Amniotic epithelial cell (primary cell): ENCODE results near the gene GNG7.
"Not testable (repeated sequence)": the region's sequence is repeated elsewhere in the genome, so short reads cannot be mapped to it uniquely, and the experiment has no call there.

Source experiments
- DNase-seq: peaks from one replicate; pipeline ENCODE4 v3.0.0-alpha.2; 2010; ENCODE audit warnings: low read depth

The GNG7 gene

DNA sequence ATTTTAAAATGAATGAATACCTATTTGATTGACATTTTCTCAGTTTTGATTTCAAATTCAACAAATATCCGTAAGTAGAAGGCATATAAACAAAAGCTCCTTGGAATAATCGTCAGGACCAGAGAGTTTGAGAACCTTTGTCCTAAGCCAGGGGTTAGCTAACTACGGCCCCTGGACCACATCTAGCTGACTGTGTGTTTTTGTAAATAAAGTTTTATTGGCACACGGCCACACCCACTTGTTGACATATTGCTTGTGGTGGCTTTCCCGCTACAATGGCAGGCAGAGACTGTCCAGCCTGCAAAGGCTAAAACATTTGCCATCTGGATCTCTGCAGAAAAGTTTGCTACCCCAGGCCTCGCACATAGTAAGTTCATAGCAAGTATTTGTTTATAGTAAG, 83.4 kb downstream of the GNG7 start:
- DNase-seq, result peak; percentile 21

DNA sequence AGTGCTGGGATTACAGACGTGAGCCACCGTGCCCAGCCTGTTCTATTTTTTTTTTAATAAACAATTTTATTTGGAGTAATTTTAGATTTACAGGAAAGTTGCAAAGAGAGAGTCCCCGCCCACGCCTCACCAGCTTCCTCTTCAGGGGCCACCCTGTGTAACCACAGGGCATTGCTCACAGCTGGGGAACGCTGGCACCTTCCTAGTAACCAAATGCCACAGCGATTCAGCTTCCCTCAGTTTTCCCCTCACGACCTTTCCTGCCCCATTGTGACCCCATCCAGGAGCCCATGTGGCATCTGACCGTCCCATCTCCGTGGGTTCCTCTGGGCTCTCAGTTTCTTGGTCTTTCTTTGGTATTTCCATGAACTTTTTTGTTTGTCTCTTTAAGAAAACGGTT, 83.9 kb downstream of the GNG7 start:
- DNase-seq, result peak; percentile 62

GRCh38 chr19:2617393-2618165, 84.9 kb downstream of the GNG7 start:
- no peak for DNase-seq

DNA sequence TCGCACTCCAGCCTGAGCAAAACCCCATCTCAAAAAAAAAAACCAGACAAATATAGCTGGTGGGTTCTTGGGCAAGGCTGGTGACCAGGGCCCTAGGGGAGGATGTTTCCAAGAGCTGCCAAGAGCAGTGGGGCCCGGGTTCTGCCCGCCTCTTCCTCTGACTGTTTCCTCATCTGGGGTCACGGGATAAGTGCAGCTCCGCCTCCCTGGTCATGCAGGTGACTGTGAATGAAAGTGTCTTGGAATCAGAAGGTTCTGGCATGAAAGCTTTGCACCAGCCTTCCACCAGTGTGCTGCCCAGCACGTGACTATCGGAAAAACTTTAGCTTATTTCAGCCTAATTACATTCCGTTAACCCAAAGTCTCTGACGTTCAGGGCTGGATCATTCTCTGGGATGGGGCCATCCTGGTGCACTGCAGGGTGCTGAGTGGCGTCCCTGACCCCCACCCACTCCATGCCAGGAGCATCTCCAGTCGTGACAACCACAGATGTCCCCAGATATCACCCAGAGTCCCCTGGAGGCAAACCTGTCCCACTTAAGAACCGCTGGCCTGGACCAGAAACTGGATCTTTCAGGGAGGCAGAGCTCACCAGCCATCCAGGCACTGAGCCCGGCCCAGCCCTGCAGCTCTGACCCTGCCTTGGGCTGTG, 85.6 kb downstream of the GNG7 start:
- DNase-seq, result peak; percentile 21

DNA sequence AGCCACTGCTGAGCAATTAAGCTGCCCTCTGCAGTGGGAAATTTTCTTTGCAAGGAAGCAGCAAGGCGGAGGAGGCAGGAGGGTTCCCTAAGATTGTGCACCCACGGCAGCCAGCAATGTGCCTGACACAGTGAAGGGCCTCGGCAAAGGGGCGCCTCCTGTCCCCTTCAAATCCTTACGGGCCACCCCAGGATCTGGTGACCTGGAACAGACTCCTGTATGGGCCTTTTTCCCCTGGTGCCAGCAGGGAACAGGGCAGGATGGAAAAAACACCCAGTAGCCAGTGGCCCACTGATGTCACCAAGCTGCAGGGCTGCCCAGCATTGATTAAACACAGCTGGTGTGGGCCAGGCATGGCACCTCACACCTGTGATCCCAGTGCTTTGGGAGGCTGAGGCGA, 86.7 kb downstream of the GNG7 start:
- DNase-seq, result no peak

DNA sequence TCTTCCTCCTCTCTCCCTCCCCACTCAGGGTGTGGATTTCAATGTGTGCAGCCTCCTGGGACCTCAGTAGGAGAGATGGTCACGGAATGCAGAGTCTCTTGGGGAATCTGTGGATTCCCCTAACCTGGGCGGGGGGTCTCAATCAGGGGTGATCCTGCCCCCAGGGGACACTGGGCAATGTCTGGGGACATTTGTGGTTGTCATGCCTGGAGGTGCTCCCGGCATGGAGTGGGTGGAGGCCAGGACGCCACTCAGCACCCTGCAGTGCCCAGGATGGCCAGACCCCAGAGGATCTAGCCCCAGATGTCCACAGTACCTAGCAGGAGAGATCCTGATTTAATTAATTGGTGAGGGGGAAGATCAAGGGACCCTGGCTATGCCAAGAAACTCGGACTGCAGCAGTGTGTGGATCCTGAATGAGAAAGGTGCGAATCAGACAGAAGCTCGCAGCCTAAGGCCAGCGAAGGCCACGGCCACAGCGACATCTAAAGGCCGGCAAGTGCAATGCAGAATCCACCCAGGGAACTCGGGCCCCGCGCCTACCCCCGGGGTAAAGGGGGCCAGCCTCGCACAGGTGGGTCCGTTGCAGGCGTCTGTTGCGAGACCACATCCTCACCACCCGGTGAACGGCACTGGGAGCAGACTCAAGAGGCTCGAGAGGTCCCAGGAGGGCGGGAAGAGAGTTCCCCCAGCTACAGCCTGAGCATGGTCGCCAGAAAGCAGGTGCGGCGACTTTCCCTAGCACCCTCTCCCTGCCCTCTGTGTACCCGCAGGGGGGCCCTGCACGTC, 88.8 kb downstream of the GNG7 start:
- DNase-seq, result peak; percentile 26

GRCh38 chr19:2612619-2613249, 89.8 kb downstream of the GNG7 start:
- DNase-seq, result no peak

- DNase-seq, result no peak
Observed at GRCh38 chr19:2611483-2612464, 90.7 kb downstream of the GNG7 start.

- peak; percentile 93 for DNase-seq
Observed at GRCh38 chr19:2610637-2611482, 91.6 kb downstream of the GNG7 start.

DNA sequence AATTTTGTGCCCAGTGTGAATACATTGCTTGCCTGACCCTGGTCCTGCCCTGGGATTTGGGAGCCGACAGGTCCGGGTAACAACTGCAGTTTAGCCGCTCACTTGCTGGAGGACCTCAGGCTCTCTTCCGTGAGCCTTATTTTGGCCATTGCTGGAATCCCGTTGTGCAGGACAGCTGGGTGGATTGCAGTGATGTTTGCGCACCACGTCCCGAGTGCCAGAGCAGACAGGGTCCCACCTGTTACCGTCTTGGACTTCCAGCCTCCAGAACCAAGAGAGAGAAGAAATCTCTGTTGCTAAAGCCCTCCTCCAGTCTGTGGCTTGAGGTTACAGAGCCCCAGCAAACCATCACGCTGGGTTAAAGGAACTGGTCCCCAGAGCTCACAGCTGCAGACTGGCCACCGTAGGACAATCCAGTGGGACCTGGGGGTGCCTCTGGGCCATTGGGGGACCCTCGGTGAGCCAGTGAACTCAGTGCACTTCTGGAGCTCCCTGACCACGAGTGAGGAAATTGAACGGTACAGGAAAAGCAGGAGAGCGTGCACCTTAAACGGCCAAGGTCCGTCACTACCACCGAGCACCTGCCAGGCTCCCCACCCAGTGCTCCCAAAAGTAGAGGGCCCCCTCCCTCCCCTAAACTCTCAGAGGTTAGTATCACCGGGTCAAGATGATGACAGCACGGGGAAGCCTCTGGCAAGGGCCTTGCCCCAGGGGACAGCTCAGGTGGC, 92.9 kb downstream of the GNG7 start:
- DNase-seq, result no peak

DNA sequence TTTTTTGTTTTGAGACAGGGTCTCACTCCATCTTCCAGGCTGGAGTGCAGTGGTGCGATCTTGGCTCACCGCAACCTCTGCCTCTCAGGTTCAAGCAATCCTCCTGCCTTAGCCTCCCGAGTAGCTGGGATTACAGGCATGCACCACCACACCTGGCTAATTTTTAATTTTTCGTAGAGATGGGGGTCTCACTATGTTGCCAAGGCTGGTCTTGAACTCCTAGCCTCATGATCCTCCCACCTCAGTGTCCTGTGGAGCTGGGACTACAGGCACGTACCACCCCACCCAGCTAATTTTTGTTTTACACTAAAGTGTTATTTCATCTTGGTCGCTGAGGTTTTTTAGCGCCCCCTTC, 93.5 kb downstream of the GNG7 start:
- DNase-seq, result not testable (repeated sequence)

GRCh38 chr19:2608602-2608922, 93.9 kb downstream of the GNG7 start:
- DNase-seq, result no peak

- DNase-seq, result no peak
Observed at GRCh38 chr19:2607712-2608601, 94.5 kb downstream of the GNG7 start.

- DNase-seq, result not testable (repeated sequence)
Observed at GRCh38 chr19:2606774-2607173, 95.7 kb downstream of the GNG7 start.

DNA sequence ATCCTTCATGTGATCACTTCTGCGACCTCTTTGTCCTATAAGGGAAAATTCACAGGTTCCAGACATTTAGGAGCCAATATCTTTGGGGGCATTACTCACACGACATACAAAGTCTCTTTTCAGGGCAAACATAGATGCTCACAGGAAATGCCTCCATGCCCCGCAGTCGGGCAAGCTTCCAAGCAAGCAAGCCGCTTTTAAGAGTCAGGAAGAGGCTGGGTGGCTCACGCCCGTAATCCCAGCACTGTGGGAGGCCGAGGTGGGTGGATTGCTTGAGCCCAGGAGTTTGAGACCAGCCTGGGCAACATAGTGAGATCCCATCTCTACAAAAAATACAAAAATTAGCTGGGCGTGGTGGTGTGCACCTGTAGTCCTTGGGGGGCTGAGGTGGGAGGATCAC, 96.6 kb downstream of the GNG7 start:
- not testable (repeated sequence) for DNase-seq

DNA sequence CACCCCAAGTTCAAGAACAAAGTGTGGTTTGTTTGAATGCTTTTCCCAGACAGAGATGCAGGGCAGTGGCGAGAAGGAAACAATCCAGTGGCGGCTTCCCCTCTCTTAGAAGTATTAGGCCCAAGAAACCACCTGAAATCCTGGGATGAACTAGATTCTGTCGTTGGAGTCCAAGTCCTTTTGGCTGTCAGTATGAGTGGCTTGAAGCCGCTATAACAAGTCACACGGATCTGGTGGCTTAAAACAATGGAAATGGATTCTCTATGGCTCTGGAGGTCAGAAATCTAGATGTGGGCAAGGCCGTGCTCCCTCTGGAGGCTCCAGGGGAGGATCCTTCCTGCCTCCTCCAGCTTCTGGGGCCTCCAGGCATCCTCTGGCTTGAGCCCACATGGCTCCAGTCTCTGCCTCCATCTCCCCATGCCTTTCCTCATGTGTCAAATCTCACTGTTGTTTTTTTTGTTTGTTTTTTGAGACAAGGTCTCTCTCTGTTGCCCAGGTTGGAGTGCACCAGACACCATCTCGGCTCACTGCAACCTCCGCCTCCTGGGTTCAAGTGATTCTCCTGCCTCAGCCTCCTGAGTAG, 97.7 kb downstream of the GNG7 start:
- no peak for DNase-seq

DNA sequence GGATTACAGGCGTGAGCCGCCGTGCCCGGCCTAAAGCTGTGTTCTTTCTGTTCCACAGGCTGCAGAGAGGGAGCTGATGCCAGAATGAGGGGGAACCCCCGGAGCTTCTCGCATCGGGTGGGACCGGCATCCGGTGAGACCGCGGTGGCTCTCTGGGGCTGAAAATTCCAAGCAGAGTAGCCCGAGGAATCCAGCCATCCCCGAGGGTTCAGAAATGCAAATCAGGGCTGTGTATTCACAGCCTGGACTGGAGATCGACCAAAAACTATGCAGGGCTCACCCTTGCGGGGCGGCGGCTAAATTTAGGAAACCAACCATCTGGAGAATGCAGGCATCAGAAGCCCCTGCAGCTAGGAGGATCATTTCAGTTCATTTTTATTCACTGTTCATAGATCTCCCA, 99.2 kb downstream of the GNG7 start:
- no peak for DNase-seq

DNA sequence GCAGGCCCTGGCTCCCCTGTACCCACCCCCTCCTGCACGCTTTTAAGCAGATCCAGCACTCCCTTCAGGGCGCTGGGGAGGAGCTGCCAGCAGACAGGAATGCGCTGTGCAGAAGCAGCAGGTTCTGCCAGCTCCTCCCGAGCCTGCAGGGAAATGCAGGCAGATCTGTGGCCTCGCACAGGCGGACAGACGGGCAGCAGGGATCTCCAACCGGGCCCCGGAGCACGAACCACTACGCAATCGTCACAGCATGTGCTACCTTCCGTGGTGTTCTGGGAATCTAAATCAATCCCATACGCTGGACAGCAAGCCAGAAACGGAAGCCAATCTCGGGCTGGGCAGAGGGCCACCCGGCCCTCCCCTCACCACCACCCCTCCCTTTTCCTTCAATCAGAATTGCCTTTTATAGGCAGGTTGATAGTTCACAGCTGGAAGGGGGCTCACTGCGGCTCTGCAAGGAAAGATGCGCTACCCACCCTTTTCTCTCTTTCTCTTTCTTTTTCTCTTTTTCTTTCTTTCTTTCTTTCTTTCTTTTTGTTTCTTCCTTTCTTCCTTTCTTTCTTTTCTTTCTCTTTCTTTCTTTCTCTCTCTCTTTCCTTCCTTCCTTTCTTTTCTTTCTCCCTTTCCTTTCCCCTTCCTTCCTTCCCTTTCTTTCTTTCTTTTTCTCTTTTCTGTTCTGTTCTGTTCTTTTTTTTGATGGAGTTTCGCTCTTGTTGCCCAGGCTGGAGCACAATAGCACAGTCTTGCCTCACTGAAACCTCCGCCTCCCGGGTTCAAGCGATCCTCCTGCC, 99.9 kb downstream of the GNG7 start:
- peak; percentile 84 for DNase-seq
